Uterus (tissue), 2 donors: ENCODE measurements around the gene MAGEB10.

Source experiments
- CTCF ChIP-seq, 4 experiments: fragments of 200-600 bp in 2 of 4; fragments of 450-650 bp in 2 of 4; sonication (generic) in 2 of 4; IDR thresholded peaks; one replicate each; pipeline ENCODE4 v1.5.1; 2016 to 2019; ENCODE audit warnings: antibody characterized with exemption in 4 of 4, mild to moderate bottlenecking in 2 of 4, moderate library complexity in 1 of 4
- POLR2A ChIP-seq, 2 donors: fragments of 450-650 bp; IDR thresholded peaks; one replicate each; pipeline ENCODE4 v1.6.1; 2016; ENCODE audit warnings: antibody characterized with exemption in 2 of 2, mild to moderate bottlenecking in 1 of 2, moderate library complexity in 1 of 2

GRCh38 chrX:27823812-27824211 lies 16.0 kb downstream of the MAGEB10 start:
- TF ChIP-seq CTCF (IDR thresholded peaks at IDR 0.05) (no peak), POLR2A (IDR thresholded peaks at IDR 0.05) (no peak)
